ENCODE measurements around the gene USP34.

DNA sequence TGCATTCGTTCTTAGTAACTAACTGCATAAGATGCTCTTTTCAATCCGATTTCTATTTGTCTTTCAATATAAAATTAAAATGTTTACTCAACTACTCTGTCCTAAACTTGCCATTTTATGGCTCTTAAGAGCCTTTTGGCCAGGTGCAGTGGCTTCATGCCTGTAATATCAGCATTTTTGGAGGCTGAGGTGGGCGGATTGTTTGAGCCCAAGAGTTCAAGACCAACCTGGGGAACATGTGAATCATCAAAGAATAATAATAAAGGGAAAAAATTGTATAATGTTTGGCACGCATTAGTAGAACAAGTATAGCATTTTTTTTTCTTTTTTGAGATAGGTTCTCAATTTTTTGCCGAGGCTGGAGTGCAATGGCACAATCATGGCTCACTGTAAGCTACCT is 216.4 kb downstream of the USP34 start:
- TF ChIP-seq EZH2 (IDR thresholded peaks at IDR 0.05; ENCODE audit: borderline replicate concordance, low read length) = no peak
- TF ChIP-seq CTCF (conservative IDR thresholded peaks at IDR 0.05 in 1 of 2, IDR thresholded peaks at IDR 0.05 in 1 of 2; ENCODE audit: extremely low read depth in 1 of 2, insufficient read depth in 1 of 2, low read depth in 1 of 2, low read length in 2 of 2) = no peak

Measured in mammary epithelial cell (primary cell).